Hematopoietic multipotent progenitor cell treated with erythropoietin and hydrocortisone succinate and interleukin-3 and kit ligand, for 15 days (in vitro differentiated cells): ENCODE results near the gene KCNIP2.

Source experiments
- DNase-seq: peaks from one replicate; pipeline ENCODE4 v3.0.0-alpha.2; 2015; ENCODE audit warnings: low spot score

KCNIP2 gene

GRCh38 chr10:101782811-101783735 is 60.5 kb downstream of the KCNIP2 start, which contains the start of gene NPM3:
Gene NPM3 (minus strand): TSS chr10:101783446. CDS start chr10:101783390, 56 bp downstream.
- peak; percentile 55 for DNase-seq

- no peak for DNase-seq
Observed at GRCh38 chr10:101781984-101782810, 61.4 kb downstream of the KCNIP2 start.

GRCh38 chr10:101781655-101781983 is 62.0 kb downstream of the KCNIP2 start:
- no peak for DNase-seq

- DNase-seq = peak; percentile 75
Observed at GRCh38 chr10:101780818-101781654, 62.6 kb downstream of the KCNIP2 start.

GRCh38 chr10:101780187-101780817 is 63.3 kb downstream of the KCNIP2 start:
- DNase-seq = no peak

GRCh38 chr10:101779544-101780186 is 63.9 kb downstream of the KCNIP2 start:
- peak; percentile 73 for DNase-seq

- DNase-seq = no peak
Observed at GRCh38 chr10:101778781-101779543, 64.6 kb downstream of the KCNIP2 start.

GRCh38 chr10:101778151-101778780 is 65.3 kb downstream of the KCNIP2 start:
- DNase-seq = no peak

GRCh38 chr10:101777619-101778145 is 65.9 kb downstream of the KCNIP2 start:
- DNase-seq = no peak

- no peak for DNase-seq
Observed at GRCh38 chr10:101776161-101776817, 67.3 kb downstream of the KCNIP2 start.
